NT2/D1 (cell line): ENCODE measurements around the gene RYR2.

Experiments
- SUZ12 ChIP-seq: IDR thresholded peaks from 2 replicates; pipeline ENCODE4 v1.6.1; 2011; ENCODE audit not compliant: insufficient read length, insufficient read depth; ENCODE audit errors: extremely low read depth
- ZNF274 ChIP-seq: IDR thresholded peaks from 2 replicates; pipeline ENCODE4 v1.6.1; 2011; ENCODE audit warnings: mild to moderate bottlenecking, low read depth, low read length

GRCh38 chr1:237638555-237638954 lies 596.6 kb downstream of the RYR2 start:
- TF ChIP-seq ZNF274 (no peak), SUZ12 (no peak)
